Kidney tubule cell (primary cell): ENCODE results near the gene DDX3X.
"Not testable (repeated sequence)": the region's sequence is repeated elsewhere in the genome, so short reads cannot be mapped to it uniquely, and the experiment has no call there.

ENCODE experiments used
- DNase-seq: peaks from one replicate; pipeline ENCODE4 v3.0.0-alpha.2; 2018; ENCODE audit warnings: low spot score

DDX3X gene

DNA sequence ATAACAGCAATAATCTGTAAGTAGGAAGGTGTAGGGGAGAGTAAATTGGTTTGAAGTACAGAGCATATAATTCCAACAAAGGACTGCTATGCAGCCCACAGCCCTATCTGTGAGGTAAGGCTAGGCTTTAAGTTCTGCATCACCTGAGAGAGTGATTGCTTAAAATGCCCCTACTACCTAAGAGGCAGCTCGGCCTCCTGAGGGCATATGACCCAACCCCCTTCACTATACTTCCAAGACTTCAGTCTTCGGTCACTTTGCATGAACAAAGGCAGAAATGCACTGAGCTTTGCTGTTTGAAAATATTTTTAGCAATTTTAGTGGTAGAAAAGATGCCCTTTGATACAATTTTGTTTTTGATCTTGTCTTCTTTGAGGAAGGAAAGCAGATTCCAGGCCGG lies 4.9 kb upstream of the DDX3X start:
- no peak for DNase-seq

DNA sequence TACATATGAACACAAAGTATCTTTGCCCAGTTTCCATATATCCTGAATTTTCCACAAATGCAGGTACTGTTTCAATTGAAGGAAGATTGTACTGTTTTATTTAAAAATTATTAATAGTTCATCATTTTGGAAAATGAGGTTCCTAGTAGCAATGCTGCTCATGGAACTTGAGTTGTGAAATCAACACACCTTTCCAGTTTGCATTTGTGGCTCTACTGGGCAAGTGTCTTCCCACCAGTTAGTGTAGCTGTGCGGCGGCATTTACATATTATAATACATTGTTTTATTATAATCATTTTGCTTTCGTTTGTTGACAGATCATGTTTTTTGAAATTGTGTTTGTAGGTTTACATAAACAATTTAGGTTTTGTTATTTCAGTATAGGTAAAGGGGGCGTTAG lies 2.0 kb upstream of the DDX3X start:
- no peak for DNase-seq

DNA sequence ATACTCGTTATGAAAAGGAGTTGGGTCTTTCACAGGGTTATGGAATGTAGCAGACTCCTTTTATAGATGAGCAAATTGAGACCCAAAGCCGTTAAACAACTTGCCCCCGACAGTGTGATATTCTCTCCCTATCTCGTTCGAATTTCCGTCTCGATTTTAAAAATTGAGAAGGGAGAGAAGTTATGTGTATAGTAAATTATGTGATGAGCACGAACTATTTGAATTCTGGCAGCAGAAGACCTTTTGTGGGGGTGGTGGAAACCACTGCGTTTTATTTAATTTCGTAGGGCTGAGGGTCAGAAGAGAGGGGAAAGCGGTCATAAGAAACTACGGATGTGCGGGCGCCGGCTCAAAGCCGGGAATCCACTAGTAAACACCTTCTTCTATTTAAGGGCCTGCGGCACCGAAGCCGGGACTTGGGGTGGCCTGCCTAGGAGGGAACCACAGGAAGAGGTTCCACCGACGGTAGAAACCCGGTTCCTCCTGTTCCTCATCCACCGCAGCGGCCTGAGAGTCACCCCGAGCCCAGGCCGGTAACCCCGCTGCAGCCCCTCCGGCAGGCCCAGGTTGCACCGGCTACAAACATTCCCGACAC lies 1.5 kb upstream of the DDX3X start:
- DNase-seq, result no peak

DNA sequence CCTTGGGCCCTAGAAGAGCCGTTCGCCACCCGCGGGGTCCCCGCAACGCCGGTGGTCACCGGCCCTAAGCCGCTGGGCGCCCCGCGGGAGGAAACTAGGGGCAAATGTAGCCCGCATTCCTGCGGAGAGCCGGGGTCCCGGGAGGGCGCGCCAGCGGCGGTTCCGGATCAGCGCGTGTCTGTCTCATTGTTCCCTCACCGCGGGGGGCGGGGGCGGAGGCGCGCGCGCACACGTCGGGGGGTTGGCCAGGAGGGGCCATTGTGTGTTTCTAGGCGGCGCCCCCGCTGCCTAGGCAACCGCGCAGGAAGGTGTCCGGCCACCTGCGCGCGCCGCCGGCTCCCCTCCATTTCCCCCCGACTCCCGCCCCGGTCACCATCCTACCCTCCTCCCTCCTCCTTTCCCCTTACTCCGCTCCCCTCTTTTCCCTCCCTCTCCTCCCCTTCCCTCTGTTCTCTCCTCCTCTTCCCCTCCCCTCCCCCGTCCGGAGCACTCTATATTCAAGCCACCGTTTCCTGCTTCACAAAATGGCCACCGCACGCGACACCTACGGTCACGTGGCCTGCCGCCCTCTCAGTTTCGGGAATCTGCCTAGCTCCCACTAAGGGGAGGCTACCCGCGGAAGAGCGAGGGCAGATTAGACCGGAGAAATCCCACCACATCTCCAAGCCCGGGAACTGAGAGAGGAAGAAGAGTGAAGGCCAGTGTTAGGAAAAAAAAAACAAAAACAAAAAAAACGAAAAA lies 789 bp upstream of the DDX3X start:
- peak; percentile 92 for DNase-seq

DNA sequence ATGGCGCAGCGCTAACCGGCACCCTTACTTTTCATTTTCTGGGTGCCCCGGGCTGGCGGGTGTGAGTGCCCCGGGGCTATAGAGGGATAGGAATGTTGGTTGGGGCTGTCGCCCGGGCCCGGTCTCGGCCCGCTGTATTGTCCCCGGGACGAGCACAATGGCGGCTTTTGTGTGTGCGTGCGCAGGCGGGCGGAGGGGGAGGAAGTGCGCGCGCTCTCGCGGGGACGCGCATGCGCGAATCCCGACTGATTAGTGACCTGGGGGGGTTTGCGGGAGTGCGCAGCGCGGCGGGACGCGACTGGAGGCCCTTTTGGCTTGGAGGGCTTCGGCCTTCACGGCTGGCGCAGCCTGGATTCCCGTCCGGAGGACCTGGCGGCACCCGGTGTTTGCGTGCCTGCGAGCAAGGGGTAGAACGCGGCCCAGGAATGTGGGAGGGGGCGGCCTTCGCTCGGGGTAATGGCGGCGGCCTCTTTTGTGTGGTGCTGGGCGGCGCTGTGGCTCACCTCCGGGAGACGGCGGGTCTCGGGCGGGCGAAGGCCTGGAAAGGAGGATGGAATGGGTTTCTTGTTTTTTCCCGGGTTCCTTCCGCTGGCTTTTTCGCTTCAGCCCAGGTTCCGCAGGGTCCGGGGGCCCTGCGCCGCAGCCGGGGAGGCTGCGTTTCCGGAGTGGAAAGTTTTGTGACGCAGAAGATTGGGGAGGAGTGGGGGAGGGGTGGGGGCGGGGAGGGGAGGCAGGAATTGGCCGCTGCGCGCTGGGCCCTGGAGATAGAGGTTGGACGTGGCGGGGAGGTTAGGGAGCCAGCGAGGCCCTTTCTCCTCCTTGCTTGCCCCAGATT lies 618 bp downstream of the DDX3X start:
- DNase-seq, result peak; percentile 81

DNA sequence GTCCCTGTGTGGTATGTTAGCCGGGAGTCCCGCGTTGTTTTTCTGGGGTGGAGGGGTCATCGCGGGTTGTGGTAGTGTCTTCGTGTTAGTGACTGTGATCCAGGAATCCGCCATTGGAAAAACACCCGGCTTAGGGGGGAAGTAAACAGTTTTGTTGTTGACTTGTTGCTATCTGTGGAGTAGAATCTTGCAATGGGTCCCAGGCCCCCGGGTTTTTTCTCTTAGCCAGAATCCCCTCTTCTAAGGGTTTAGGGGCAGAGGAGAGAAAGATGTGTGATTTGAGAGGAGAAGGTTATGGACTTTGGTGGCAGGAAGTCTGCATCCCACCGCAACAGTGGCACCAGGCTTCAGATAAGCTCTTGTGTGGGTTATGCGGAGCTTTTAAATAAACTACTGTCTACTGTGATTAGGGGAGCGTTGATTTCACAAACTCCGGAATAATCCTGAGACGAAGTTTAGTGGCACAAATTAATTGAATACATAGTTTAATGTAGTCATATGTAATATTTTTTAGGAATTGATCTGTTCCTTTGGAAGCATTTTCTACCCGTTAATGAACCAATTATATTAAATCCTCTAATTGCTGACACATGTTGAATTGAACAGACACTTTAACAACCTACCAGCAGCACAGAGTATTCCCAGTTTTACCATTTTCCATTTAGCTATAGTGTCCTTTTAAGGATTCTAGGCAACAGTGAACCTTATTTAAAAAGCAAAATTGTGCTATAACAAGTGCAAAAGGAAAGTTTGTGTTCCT lies 1.4 kb downstream of the DDX3X start:
- no peak for DNase-seq

DNA sequence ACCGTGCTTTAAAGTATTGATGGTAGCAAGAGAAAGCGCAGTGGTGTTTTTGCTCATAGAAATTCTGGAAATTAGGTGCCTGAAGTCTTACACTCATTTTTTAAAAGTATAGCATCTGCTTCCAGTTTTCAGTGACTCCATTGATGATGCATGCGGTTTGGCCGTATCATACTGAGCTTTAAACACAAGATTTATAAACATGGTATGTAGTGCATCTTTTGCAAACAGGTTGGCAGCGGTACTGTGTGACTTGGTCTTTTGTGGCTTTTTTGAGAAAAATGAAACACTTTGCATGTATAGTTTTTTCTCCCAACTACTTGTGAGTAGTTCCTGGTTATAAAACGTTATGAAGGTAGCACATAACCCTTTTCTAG lies 2.0 kb downstream of the DDX3X start:
- DNase-seq, result no peak

DNA sequence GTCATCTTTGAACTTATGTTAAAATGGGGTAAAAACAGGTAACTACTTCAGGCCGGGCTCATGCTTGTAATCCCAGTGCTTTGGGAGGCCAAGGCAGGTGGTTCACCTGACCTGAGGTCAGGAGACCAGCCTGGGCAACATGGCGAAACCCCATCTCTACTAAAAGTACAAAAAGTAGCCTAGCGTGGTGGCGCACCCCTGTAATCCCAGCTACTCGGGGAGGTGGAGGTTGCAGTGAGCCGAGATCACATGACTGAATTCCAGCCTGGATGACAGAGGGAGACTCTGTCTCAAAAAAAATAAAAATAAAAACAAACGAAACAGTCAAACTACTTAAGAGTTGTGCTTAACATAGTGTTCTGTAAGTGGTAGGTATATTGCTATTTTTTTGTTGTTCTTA lies 2.5 kb downstream of the DDX3X start:
- DNase-seq, result no peak

DNA sequence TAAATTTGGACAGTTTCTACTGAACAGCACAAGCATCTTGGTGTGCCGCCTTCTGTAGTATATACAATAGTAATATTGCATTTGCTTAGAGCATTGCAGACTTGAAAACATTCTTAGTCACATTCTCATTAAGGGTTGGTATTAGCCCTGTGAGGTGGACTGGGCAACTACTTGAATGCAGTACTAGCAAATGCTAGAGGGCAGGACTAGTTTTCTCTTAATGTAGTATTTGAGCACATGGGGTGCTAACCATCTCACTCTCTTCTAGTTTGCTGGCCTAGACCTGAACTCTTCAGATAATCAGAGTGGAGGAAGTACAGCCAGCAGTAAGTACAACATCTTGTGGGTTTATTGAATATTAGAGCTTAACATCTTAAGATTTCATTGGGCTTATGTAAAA lies 3.2 kb downstream of the DDX3X start:
- no peak for DNase-seq

DNA sequence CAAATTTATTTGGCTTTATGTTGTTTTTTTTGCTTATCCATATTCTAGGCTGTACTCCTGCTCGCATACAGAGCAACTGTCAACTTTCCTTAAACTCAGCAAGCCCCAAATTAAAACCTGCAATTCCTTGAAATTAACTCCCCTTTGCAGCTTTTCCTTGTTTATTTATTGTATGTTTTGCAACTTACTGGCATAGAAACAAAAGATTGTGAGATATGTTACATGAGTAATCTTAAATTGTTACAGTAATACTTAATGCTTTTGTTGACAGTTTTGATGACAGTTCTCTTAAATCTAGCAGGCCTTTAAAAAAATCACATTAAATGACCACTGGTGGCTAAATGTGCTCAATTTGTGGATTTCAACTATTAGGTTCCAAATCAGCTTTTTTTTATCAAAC lies 4.5 kb downstream of the DDX3X start:
- DNase-seq, result no peak

DNA sequence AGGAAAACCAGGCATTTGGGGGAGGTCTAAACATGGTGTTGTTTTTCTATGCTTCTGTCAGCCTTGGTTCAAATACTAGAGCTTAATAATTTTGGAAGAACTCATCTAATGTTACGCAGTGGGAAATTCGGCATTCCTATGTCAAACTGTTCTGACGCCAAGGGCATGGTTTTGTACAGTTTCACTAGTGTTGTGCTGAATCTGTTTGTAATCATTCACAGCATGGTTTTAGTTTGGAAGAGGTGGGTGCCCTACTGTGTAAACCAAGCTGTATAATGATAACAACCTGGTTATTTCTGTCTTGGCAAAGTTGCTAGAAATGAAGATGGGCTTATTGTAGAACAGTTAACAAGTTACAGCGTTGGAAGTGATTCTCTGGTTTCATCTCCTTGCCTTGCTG lies 5.2 kb downstream of the DDX3X start:
- DNase-seq, result no peak

DNA sequence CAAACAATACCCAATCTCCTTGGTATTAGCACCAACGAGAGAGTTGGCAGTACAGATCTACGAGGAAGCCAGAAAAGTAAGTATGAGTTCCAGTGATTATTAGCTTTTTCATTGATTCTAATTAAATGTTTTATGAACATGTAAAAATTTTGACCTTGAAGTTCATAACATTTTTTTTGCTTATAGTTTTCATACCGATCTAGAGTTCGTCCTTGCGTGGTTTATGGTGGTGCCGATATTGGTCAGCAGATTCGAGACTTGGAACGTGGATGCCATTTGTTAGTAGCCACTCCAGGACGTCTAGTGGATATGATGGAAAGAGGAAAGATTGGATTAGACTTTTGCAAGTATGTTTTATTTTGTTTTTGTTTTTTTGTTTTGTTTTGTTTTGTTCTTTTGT lies 10.1 kb downstream of the DDX3X start:
- DNase-seq, result no peak

DNA sequence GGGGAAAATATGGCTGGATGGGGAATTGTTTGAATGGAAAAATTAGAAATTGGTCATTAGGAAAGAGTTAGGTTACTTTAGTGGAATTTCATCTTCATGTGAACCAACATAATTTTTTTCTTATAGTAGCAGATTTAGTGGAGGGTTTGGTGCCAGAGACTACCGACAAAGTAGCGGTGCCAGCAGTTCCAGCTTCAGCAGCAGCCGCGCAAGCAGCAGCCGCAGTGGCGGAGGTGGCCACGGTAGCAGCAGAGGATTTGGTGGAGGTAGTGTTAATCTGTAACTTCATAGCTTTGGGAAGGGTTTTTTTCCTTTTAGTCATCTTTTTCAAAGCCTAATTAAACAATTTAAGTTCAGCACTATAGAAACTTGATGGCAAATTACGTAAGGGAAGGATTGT lies 13.2 kb downstream of the DDX3X start:
- no peak for DNase-seq

DNA sequence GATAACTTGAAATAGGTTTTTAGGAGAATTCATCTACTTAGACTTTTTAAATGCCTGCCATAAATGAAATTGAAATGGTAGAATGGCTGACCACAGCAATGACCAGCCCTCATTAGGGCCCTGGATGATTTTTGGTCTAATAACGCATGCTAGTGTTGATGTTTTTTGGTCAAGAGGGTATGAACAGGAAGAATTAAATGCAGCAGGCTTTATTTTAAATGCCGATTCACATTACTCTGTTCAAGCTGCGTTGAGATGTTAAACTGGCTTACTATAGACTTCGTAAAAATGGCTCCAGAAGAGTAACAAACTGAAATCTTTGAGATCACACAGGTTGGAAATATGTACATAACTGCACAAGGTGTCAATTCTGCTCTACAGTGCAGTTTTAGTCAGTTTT lies 14.6 kb downstream of the DDX3X start:
- no peak for DNase-seq

DNA sequence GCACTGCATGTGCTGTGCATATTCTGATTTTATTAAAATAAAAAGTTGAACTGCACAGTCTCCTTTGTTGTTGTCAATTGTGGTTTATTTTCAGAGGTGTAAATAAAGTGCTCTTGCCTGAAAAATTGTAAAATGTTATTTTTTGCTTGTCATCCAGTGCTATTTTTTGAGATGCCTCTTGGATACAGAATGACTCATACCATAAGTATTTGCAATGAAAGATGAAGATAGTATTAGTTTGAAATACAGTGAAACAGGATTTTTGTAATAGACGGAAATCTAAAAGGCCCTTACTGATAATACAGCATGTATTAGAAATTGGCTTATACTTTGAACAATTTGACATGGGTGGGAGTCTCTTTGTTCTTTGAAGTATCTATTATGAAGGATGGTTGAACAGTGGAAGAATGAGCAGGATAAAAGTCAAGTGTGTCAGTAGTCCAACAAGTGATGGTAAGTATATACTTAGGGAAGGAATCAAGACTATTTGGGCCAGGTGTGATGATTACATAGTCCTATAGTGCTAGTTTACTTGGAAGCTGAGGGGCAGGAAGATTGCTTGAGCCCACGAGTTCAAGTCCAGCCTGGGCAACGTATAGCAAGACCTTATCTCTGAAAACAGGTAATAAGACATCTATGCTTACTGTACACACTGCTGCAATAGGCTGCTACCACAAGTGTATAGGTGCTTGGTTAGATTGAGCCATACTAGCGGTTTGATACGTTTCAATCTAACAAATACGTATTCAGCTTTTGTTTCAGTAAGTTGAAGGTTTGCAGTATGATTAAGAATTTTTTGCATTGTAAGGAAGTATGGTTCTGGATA lies 16.4 kb downstream of the DDX3X start:
- no peak for DNase-seq

DNA sequence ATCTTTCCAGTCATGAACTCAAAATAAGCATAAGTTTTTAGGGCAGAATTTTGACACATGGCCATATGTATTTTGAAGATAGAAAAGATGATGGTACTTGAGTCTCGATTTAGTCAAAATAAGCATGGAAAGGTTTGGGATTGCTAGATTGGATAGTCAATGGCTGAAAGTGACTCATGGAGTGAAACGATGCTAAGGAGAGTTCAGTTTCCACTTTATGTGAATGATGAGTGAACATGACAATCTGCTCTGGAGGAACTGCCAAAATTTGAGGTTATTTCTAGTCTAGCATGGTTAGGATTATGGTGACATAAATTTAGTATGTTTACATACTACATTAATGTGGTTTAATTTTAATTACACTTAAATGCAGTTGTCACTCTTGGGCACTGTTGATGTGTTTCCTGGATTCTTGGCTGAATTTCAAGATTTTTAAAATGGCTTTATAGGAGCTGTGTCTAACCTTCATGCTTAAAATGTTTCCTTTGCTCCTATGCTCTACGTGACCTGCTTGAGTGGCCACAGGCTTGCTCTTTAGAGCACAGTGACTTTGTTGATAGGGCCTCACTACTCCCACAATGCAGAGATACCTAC lies 17.1 kb downstream of the DDX3X start:
- no peak for DNase-seq

DNA sequence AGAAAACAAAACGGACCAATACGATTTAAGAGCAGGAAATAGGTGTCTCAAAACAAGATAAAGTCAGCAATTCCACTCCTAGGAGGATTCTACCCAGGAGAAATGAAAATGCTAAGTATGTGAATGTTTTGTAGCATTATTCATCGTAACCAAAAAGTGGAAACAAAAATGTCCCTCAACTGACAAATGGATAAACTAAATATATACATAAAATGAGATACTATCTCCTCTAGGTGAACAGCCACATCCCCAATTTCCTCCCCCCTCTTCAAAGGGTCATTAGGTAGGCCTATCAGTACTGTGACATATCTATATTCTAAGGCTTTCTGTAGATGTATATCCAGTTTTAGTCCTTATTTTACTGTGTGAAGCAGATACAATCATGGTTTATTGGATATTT lies 18.0 kb downstream of the DDX3X start:
- no peak for DNase-seq

DNA sequence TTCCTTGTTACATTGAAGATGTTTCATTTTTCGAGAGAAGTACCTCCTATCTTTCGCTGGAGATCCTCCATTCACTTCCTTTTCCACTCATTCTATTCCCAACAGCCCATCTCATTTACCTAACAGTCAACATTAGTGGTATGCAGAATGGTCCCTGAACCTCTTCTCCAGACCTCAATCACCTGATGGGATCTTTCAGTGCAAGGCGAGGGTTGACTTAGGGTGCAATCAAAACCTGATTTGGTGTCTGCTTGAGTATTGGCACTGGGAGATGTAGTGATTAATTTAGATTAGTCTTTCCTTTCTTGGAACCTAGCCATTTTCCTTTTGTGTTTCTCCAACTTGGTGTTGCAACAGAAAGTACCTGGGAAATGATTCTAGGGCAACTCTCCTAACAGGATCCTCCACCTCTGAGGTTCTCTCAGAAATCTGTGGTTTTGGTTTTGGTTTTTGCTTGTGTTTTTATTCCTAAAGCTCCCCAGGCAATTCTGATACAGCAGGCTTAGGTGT lies 18.4 kb downstream of the DDX3X start:
- no peak for DNase-seq

DNA sequence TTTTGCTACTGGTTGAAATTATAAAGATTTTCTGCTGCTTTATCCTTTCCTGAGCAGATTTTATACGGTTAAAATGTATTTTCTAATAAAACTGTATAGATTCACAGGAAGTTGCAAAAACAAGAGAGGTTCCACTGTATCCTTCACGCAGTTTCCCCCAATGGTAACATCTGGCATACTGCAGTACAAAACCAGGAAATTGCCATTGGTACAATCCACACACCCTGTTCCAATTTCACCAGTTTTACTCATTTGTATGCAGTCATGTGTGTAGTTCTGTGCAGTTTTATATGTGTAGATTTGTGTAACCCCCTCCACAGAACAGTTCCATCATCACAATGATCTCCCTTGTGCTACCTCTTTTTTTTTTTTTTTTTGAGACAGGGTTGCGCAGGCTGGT lies 20.0 kb downstream of the DDX3X start:
- no peak for DNase-seq

DNA sequence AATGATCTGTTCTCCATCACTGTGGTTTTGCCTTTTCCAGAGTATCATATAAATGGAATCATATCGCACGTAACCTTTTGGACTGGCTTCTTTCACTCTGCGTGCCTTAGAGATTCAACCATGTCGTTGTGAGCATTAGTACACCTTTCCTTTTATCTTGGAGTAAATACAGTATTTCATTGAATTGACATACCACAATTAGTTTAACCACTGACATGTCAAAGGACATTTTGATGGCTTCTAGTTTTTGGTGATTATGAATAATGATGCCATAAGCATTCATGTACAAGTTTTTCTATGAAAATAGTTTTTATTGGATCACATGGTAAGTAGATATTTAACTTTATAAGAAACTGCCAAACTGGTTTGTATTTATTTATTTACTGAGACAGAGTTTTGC lies 35.2 kb downstream of the DDX3X start:
- no peak for DNase-seq

DNA sequence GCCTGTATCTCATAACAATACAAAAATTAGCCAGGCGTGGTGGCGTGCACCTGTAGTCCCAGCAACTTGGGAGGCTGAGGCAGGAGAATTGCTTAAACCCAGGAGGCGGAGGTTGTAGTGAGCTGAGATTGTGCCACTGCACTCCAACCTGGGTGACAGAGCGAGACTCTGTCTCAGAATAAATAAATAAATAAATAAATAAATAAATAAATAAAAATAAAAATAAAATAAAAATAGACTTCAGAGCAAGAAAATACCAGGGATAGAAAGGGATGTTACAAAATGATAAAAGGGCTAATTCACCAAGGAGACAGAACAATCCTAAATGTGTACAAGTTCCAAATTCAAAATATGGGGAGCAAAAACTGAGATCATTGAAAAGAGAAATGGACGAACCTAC lies 37.6 kb downstream of the DDX3X start:
- DNase-seq, result not testable (repeated sequence)
